Muscle layer of duodenum (tissue), 2 donors: ENCODE measurements around the gene CLN3.
"Not testable (repeated sequence)": the region's sequence is repeated elsewhere in the genome, so short reads cannot be mapped to it uniquely, and the experiment has no call there.

Experiments
- H3K27ac ChIP-seq: one replicate; pipeline ENCODE4 v1.7.0; 2013; ENCODE audit warnings: mild to moderate bottlenecking, low read length
- H3K27me3 ChIP-seq: one replicate; pipeline ENCODE4 v1.7.0; 2013; ENCODE audit warnings: low read depth, mild to moderate bottlenecking, control low read depth, low read length
- H3K36me3 ChIP-seq, 2 donors: one replicate each; pipeline ENCODE4 v1.7.0; 2013; ENCODE audit warnings: low read length in 2 of 2, control low read depth in 1 of 2, mild to moderate bottlenecking in 1 of 2; ENCODE audit not compliant: insufficient read depth in 2 of 2, control insufficient read depth in 1 of 2
- H3K4me1 ChIP-seq, 2 donors: one replicate each; pipeline ENCODE4 v1.7.0; 2013; ENCODE audit warnings: low read length in 2 of 2, mild to moderate bottlenecking in 2 of 2, control low read depth in 1 of 2, moderate library complexity in 1 of 2; ENCODE audit not compliant: insufficient read depth in 2 of 2, control insufficient read depth in 1 of 2
- H3K4me3 ChIP-seq, 2 donors: one replicate each; pipeline ENCODE4 v1.7.0; 2013; ENCODE audit warnings: low read length in 2 of 2, low read depth in 1 of 2, mild to moderate bottlenecking in 1 of 2
- H3K9me3 ChIP-seq, 2 donors: one replicate each; pipeline ENCODE4 v1.7.0; 2013; ENCODE audit warnings: low read length in 2 of 2, control low read depth in 1 of 2, mild to moderate bottlenecking in 1 of 2; ENCODE audit not compliant: control insufficient read depth in 1 of 2
- donor health status: healthy.

CLN3 gene

GRCh38 chr16:28511801-28512789 is 20.2 kb upstream of the CLN3 start:
- no peaks in the 10 kb centered on the region for H3K27me3 ChIP-seq
- H3K36me3 ChIP-seq = no peaks in the 10 kb centered on the region
- H3K9me3 ChIP-seq = no peaks in the 10 kb centered on the region
- H3K4me3 ChIP-seq = no peak overlapping the region
- H3K27ac ChIP-seq = no peak overlapping the region
- no peaks in the 10 kb centered on the region for H3K4me1 ChIP-seq

GRCh38 chr16:28511031-28511430 is 19.2 kb upstream of the CLN3 start:
- Histone ChIP-seq H3K4me3 (no peak overlapping the region), H3K27ac (no peak overlapping the region), H3K36me3 (no peaks in the 10 kb centered on the region), H3K27me3 (no peaks in the 10 kb centered on the region), H3K4me1 (no peaks in the 10 kb centered on the region), H3K9me3 (no peaks in the 10 kb centered on the region)

- Histone ChIP-seq H3K4me1 (no peaks in the 10 kb centered on the region), H3K27me3 (no peaks in the 10 kb centered on the region), H3K4me3 (no peak overlapping the region), H3K9me3 (no peaks in the 10 kb centered on the region), H3K36me3 (no peaks in the 10 kb centered on the region), H3K27ac (no peak overlapping the region)
Observed at GRCh38 chr16:28505489-28506137, 13.7 kb upstream of the CLN3 start.

GRCh38 chr16:28504707-28505404 is 13.0 kb upstream of the CLN3 start:
- H3K36me3 ChIP-seq = no peaks in the 10 kb centered on the region
- no peaks in the 10 kb centered on the region for H3K4me1 ChIP-seq
- no peaks in the 10 kb centered on the region for H3K27me3 ChIP-seq
- H3K9me3 ChIP-seq = no peaks in the 10 kb centered on the region
- H3K4me3 ChIP-seq = no peak overlapping the region
- H3K27ac ChIP-seq = no peak overlapping the region

GRCh38 chr16:28503470-28504259 is 11.8 kb upstream of the CLN3 start:
- H3K9me3 ChIP-seq = no peaks in the 10 kb centered on the region
- H3K36me3 ChIP-seq = no peaks in the 10 kb centered on the region
- H3K4me3 ChIP-seq = no peak overlapping the region
- no peaks in the 10 kb centered on the region for H3K27me3 ChIP-seq
- H3K4me1 ChIP-seq = no peaks in the 10 kb centered on the region
- H3K27ac ChIP-seq = no peak overlapping the region

GRCh38 chr16:28502290-28502689 is 10.4 kb upstream of the CLN3 start:
- no peaks in the 10 kb centered on the region for H3K27me3 ChIP-seq
- H3K36me3 ChIP-seq = no peaks in the 10 kb centered on the region
- H3K27ac ChIP-seq = no peak overlapping the region
- no peaks in the 10 kb centered on the region for H3K4me1 ChIP-seq
- no peak overlapping the region for H3K4me3 ChIP-seq
- no peaks in the 10 kb centered on the region for H3K9me3 ChIP-seq

GRCh38 chr16:28501258-28502232 is 9.7 kb upstream of the CLN3 start:
- no peaks in the 10 kb centered on the region for H3K27me3 ChIP-seq
- H3K27ac ChIP-seq = no peak overlapping the region
- no peaks in the 10 kb centered on the region for H3K36me3 ChIP-seq
- H3K9me3 ChIP-seq = no peaks in the 10 kb centered on the region
- H3K4me1 ChIP-seq = no peaks in the 10 kb centered on the region
- no peak overlapping the region for H3K4me3 ChIP-seq

GRCh38 chr16:28500476-28501180 is 8.8 kb upstream of the CLN3 start:
- H3K27me3 ChIP-seq, H3K9me3 ChIP-seq, H3K4me1 ChIP-seq, H3K27ac ChIP-seq, H3K4me3 ChIP-seq, H3K36me3 ChIP-seq: not testable (repeated sequence)

- Histone ChIP-seq H3K9me3 (no peaks in the 10 kb centered on the region), H3K27ac (no peak overlapping the region), H3K4me3 (no peak overlapping the region), H3K36me3 (no peaks in the 10 kb centered on the region), H3K4me1 (no peaks in the 10 kb centered on the region), H3K27me3 (no peaks in the 10 kb centered on the region)
Observed at GRCh38 chr16:28499854-28500253, 8.0 kb upstream of the CLN3 start.
